ENCODE data around the gene PLCB1.
A peak's percentile ranks its signal among the peaks of the same experiment; 100 is the strongest.

The PLCB1 gene

GRCh38 chr20:8721098-8721497 is 589.0 kb downstream of the PLCB1 start:
- Histone ChIP-seq H3K4me3 (ENCODE audit: low read depth, low read length) (no peak overlapping the region), H3K36me3 (no peaks in the 10 kb centered on the region), H3K27me3 (ENCODE audit: insufficient read depth, low read depth, severe bottlenecking) (no peaks in the 10 kb centered on the region), H3K9me3 (ENCODE audit: severe bottlenecking) (no peaks in the 10 kb centered on the region), H3K27ac (no peak overlapping the region)
- TF ChIP-seq CTCF (IDR thresholded peaks at IDR 0.05; ENCODE audit: low read depth, low read length), result peak; percentile 57
- peak; percentile 53 for DNase-seq

GRCh38 chr20:8722277-8722928 is 590.3 kb downstream of the PLCB1 start:
- no peaks in the 10 kb centered on the region for H3K27me3 ChIP-seq (ENCODE audit: insufficient read depth, low read depth, severe bottlenecking)
- H3K27ac ChIP-seq, result no peak overlapping the region
- H3K4me3 ChIP-seq (ENCODE audit: low read depth, low read length), result no peak overlapping the region
- peak; percentile 67; the same call in 1 of the 2 replicates for TF ChIP-seq CTCF (IDR thresholded peaks at IDR 0.05; ENCODE audit: low read depth, low read length)
- no peaks in the 10 kb centered on the region for H3K9me3 ChIP-seq (ENCODE audit: severe bottlenecking)
- no peaks in the 10 kb centered on the region for H3K36me3 ChIP-seq
- peak; percentile 44 for DNase-seq

- Histone ChIP-seq H3K4me3 (ENCODE audit: low read depth, low read length) (no peak overlapping the region), H3K27me3 (ENCODE audit: insufficient read depth, low read depth, severe bottlenecking) (no peaks in the 10 kb centered on the region), H3K9me3 (ENCODE audit: severe bottlenecking) (no peaks in the 10 kb centered on the region), H3K27ac (no peak overlapping the region), H3K36me3 (no peaks in the 10 kb centered on the region)
- no peak for DNase-seq
- no peak for TF ChIP-seq CTCF (IDR thresholded peaks at IDR 0.05; ENCODE audit: low read depth, low read length)
These were observed 591.2 kb downstream of the PLCB1 start for GRCh38 chr20:8723296-8723695.

GRCh38 chr20:8724884-8725283 is 592.8 kb downstream of the PLCB1 start:
- Histone ChIP-seq H3K9me3 (ENCODE audit: severe bottlenecking) (no peaks in the 10 kb centered on the region), H3K27ac (no peak overlapping the region), H3K36me3 (no peaks in the 10 kb centered on the region), H3K27me3 (ENCODE audit: insufficient read depth, low read depth, severe bottlenecking) (no peaks in the 10 kb centered on the region), H3K4me3 (ENCODE audit: low read depth, low read length) (no peak overlapping the region)
- DNase-seq, result no peak
- no peak for TF ChIP-seq CTCF (IDR thresholded peaks at IDR 0.05; ENCODE audit: low read depth, low read length)

GRCh38 chr20:8726460-8726859 is 594.4 kb downstream of the PLCB1 start:
- Histone ChIP-seq H3K27me3 (ENCODE audit: insufficient read depth, low read depth, severe bottlenecking) (no peaks in the 10 kb centered on the region), H3K36me3 (no peaks in the 10 kb centered on the region), H3K4me3 (ENCODE audit: low read depth, low read length) (no peak overlapping the region), H3K27ac (no peak overlapping the region), H3K9me3 (ENCODE audit: severe bottlenecking) (no peaks in the 10 kb centered on the region)
- no peak for DNase-seq
- no peak for TF ChIP-seq CTCF (IDR thresholded peaks at IDR 0.05; ENCODE audit: low read depth, low read length)

GRCh38 chr20:8735014-8735413 is 602.9 kb downstream of the PLCB1 start:
- Histone ChIP-seq H3K4me3 (ENCODE audit: low read depth, low read length) (no peak overlapping the region), H3K27me3 (ENCODE audit: insufficient read depth, low read depth, severe bottlenecking) (no peaks in the 10 kb centered on the region), H3K36me3 (no peaks in the 10 kb centered on the region), H3K9me3 (ENCODE audit: severe bottlenecking) (no peaks in the 10 kb centered on the region), H3K27ac (no peak overlapping the region)
- no peak for TF ChIP-seq CTCF (IDR thresholded peaks at IDR 0.05; ENCODE audit: low read depth, low read length)
- no peak for DNase-seq
